ENCODE data around the gene TNRC6B.

DNA sequence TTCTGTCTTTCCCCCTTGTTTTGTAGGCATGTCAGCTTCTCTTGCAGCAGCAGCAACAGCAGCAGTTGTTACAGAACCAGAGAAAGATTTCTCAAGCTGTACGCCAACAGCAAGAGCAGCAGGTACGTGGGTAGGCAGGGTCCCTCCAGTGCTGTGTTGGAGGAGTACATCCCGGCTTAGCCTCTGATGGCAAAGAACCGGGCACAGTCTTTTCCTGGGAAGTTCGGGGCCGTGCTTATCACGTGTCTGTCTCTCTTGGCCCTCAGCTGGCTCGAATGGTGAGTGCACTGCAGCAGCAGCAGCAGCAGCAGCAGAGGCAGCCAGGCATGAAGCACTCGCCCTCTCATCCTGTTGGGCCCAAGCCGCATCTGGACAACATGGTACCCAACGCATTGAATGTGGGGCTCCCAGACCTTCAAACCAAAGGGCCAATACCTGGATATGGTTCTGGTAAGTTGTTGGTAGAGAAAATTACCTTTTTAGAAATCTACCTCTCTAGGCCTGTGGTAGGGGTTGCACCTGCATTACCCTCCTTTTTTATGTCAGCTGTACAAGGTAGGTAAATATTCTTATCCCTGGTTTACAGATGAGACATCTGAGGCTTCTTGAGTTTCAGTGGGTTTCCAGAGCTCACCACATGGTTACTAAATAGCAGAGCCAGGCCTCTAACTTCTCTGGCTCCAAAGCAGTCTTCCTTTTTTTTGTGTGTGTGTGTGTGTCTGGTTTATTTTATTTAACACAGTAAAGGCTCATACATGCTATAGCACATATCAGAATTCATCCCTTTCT is 123.4 kb downstream of the TNRC6B start:
- no peak for TF ChIP-seq EZH2 (IDR thresholded peaks at IDR 0.05; ENCODE audit: insufficient read depth, low read length)
- TF ChIP-seq, protein P1, sequence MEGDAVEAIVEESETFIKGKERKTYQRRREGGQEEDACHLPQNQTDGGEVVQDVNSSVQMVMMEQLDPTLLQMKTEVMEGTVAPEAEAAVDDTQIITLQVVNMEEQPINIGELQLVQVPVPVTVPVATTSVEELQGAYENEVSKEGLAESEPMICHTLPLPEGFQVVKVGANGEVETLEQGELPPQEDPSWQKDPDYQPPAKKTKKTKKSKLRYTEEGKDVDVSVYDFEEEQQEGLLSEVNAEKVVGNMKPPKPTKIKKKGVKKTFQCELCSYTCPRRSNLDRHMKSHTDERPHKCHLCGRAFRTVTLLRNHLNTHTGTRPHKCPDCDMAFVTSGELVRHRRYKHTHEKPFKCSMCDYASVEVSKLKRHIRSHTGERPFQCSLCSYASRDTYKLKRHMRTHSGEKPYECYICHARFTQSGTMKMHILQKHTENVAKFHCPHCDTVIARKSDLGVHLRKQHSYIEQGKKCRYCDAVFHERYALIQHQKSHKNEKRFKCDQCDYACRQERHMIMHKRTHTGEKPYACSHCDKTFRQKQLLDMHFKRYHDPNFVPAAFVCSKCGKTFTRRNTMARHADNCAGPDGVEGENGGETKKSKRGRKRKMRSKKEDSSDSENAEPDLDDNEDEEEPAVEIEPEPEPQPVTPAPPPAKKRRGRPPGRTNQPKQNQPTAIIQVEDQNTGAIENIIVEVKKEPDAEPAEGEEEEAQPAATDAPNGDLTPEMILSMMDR (IDR thresholded peaks at IDR 0.05; ENCODE audit: insufficient read depth, low read depth, low read length), result no peak

All from astrocyte (in vitro differentiated cells and primary cell).